ENCODE results near the gene CPA5.
A peak's percentile ranks its signal among the peaks of the same experiment; 100 is the strongest.
"Not testable (repeated sequence)": the region's sequence is repeated elsewhere in the genome, so short reads cannot be mapped to it uniquely, and the experiment has no call there.

Gene CPA5

DNA sequence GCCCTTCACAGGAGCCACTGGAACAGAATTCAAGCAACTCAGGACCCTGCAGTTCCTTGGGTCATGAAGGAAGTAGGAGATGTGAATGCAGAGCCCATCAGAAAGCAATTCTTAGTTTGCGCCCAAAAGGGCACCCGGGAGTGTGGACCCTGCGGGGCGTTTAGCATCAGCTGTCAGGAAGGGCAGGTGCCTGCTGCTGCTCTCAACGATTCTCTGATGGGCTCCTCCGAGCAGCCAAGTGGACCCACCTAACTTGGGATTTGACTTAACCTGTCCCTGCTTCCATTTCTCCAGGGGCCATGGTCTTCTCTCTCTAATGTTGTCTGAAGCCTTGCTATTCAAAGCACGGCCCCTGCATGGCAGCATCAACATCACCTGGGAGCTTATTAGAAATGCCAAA lies 17.1 kb downstream of the CPA5 start:
- no peak for DNase-seq

DNA sequence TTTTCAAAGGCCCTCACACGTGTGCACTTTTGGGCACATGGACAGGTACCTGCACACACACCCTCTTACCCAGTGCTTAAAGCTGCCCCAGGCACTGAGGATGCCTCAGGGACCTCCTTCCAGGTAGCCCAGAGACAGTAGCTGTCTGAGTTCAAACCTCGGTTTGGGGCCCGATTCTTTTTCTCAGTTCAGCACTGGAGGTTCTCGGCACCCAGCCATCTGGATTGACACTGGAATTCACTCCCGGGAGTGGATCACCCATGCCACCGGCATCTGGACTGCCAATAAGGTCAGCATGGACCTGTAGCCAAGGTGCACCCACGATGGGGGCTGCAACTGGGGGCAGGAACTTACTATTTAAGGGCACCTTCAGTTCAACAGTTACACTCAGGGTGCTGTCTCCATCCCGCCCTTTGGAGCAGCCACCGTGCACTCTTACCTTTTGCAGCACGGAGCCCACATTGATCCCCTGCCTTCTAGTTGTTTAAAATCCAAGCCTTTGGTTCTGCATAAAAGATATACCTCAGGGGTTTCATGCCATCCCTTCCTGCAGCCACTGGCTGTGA lies 17.7 kb downstream of the CPA5 start:
- no peak for DNase-seq

- no peak for DNase-seq
These were observed 18.6 kb downstream of the CPA5 start for GRCh38 chr7:130363026-130363847.

GRCh38 chr7:130364451-130364850 lies 19.8 kb downstream of the CPA5 start:
- DNase-seq: no peak

- DNase-seq: no peak
These were observed 20.5 kb downstream of the CPA5 start for GRCh38 chr7:130365088-130365487.

GRCh38 chr7:130365511-130366441 lies 21.2 kb downstream of the CPA5 start:
- no peak for DNase-seq

- no peak for DNase-seq
These were observed 21.9 kb downstream of the CPA5 start for GRCh38 chr7:130366564-130366963.

DNA sequence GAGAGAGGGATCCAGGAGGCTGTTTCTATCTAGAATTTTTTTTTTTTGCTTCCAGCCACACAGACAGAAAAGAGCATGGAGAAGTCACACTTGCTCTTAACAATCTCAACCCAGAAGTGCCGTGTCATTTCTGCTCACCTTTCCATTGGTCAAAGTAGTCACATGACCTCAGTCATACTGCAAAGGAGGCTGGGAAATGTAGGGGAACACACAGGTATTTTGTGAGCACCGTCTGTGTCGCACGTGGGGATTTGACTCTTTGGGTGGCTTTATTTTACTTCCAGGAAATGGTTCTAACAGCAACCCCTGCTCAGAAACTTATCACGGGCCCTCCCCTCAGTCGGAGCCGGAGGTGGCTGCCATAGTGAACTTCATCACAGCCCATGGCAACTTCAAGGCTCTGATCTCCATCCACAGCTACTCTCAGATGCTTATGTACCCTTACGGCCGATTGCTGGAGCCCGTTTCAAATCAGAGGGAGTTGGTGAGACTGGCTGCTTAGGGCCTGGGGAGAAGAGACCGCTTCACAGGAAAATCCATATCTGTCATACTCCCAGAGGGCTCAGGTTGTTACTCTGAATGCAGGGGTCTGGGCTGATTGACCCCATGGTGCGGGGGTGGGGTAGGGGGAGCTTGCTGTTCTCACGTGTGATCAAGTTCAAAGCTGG lies 22.6 kb downstream of the CPA5 start:
- DNase-seq: peak; percentile 60

DNA sequence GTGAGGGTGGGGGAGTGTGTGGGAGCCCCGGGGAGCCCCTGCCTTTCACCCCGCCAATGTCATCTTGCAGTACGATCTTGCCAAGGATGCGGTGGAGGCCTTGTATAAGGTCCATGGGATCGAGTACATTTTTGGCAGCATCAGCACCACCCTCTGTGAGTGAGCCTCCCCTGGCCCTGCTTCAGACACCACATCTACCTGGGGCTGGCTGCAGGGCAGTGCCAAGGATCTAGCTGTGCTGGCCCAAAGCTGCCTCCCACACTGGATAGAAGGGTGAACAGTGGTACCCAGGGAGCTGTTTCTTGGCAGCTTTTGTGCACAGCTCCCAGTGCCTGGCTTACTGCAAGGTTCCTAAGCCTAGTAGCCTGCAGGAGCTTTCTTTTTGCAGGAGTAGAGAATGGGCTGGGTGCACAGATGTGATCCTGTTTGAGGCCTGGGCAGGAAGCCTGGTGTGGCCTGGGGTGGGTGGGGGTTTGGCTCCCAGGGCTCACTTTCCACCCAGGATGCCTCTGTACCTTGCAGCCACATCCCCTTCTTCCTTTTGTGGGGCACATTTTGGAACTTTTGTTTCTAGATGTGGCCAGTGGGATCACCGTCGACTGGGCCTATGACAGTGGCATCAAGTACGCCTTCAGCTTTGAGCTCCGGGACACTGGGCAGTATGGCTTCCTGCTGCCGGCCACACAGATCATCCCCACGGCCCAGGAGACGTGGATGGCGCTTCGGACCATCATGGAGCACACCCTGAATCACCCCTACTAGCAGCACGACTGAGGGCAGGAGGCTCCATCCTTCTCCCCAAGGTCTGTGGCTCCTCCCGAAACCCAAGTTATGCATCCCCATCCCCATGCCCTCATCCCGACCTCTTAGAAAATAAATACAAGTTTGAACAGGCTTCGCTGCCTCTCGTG lies 23.5 kb downstream of the CPA5 start:
- DNase-seq: no peak

DNA sequence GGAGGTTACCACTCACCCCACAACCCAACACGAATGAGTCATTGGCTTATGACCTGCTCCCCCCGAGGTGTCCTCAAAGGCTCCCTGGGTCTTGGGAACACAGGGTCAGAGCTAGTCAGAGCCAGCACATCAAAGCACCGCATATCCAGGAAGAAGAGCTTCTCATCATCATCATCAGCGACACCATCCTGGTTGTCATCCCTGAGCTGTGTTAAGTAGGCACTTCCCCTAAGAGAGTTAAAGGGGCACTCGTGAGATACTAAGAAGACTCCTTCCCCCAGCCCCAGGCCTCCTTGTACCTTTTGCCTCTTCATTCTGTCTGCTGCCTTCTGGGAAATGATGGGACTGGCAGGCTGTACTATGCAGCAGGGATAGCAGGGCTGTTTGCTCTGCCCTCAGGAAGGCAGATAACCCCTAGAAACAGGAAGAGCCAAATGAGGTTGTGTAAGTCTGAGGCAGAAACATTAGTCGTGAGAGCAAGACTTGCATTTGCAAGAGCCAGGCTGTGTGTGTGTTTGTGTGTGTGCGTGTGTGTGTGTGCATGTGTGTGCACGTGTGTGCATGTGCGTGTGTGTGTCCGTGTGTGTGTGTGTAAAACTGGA lies 24.6 kb downstream of the CPA5 start:
- no peak for DNase-seq

DNA sequence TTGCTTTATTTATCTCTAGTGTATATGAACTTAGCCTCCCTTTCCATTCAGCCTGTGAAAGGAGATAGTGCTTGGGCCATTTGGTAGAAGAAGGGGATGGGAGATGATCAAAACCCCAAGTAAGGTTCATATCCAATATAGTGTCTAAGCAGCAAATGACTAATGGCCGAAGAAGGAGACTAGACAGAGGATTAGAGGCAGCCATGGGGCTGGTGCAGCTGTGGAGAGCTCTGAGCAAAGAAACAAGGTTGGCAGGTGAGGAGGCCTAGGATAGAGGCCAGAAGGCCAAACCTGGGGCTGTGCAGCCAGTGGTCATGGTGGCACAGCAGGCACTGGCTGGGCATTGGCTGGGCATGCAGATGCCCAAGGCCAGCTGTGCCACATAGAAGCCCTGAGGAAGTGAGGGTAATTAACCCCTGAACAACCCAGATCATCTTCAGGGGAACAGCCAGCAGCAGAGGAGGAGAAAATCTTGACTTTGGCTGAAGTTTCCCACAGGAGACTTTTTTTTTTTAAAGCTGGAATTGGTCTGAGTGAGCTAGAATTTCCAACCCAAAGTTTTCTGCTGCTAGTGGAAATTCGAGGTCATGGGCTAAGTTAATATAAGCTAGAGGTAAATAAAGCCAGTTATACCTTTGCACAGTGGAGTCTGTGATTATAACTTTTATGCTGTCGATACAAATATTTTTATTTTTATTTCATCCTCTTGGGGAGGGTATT lies 25.4 kb downstream of the CPA5 start:
- no peak for DNase-seq

GRCh38 chr7:130371046-130371445 lies 26.4 kb downstream of the CPA5 start:
- no peak for DNase-seq

GRCh38 chr7:130372402-130373165 lies 28.0 kb downstream of the CPA5 start:
- no peak for DNase-seq

GRCh38 chr7:130374507-130374906 lies 29.9 kb downstream of the CPA5 start:
- DNase-seq: no peak

DNA sequence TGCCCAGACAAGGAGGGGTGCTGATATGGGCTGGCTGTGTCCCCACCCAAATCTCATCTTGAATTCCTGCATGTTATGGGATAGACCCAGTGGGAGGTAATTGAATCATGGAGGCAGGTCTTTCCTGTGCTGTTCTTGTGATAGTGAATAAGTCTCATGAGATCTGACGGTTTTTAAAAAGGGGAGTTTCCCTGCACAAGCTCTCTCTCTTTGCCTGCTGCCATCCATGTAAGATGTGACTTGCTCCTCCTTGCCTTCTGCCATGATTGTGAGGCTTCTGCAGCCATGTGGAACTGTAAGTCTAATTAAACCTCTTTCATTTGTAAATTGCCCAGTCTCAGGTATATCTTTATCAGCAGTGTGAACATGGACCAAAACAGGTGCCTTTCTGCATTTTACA lies 31.8 kb downstream of the CPA5 start:
- DNase-seq: not testable (repeated sequence)

DNA sequence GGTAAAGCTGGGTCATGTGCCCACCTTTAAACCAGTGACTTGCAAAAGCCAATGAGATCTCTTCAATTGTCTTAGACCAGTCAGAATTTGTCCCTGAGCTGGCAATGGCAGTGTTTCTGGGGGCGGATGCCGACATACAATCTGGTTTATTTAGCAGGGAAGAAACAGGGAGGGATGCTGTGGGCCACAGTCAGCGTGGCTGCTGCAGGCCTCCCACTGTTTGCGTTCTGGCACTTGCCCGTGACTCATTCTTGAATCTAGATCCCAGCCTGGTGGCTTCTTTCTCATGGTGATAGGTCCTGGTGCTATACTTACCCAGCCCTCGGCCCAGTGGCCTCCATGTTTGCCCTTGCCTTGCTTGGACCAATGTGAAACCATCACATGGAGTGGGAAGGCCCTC lies 32.6 kb downstream of the CPA5 start:
- DNase-seq: no peak

DNA sequence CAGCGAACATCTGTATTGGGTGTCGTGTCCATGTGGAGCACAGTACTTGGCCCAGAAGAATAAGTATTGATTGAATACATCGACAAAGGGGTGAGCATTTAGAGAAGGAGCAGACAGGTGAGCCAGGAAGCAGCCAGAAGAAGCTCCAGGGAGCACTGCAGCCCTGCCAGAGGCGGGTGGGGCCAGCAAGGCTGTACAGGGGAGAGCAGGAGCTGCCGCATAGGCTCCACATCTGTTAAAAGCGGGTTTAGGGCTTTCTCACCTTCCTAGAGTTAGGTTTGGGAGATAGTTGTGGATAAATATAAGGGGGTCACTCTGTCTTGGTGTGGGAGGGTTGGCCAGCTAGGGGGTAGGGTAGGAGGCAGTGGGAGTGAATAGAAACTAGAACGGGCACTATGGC lies 34.4 kb downstream of the CPA5 start:
- no peak for DNase-seq

- no peak for DNase-seq
These were observed 34.9 kb downstream of the CPA5 start for GRCh38 chr7:130379532-130379920.

GRCh38 chr7:130379921-130380860 lies 35.6 kb downstream of the CPA5 start, which contains the start of gene CPA1:
Gene CPA1, plus strand, starts transcription at chr7:130380494. Its CDS starts 27 bp downstream, at chr7:130380521.
- DNase-seq: no peak

All from central memory CD4-positive, alpha-beta T cell (primary cell).